MCF 10A (cell line): Measurements from ENCODE around the gene STON1. TPM values are rescaled to one million over a fixed set of nuclear protein-coding genes. Genes with fewer than 3 reads are reported as not detected.

Experiments used
- BruUV-seq: library from RNA; stranded (reverse); fragments of 400-500 nt; replicated peaks from 2 replicates; lab custom pipeline; 2021; lab: Mats Ljungman, UMichigan
- CTCF ChIA-PET: fragments of 300-600 bp; sonication (Branson Sonifier 250); formaldehyde crosslinking; extraction: SDS; loops from one replicate; lab custom pipeline; 2021; ENCODE audit warnings: antibody characterized with exemption, inconsistent platforms; lab: Yijun Ruan, JAX
- POLR2A ChIA-PET: fragments of 300-600, 350-650 bp; sonication (Branson Sonifier 250); formaldehyde crosslinking; extraction: SDS; loops from one replicate; lab custom pipeline; 2020; ENCODE audit warnings: antibody characterized with exemption, inconsistent platforms; lab: Yijun Ruan, JAX
- DNase-seq: peaks from one replicate; pipeline ENCODE4 v3.0.0-alpha.2; 2018; ENCODE audit not compliant: unreplicated experiment
- H3K27ac Mint-ChIP-seq: one replicate; pipeline ENCODE4 v1.8.0; 2022; ENCODE audit warnings: mild to moderate bottlenecking, low read depth, mixed read lengths; ENCODE audit not compliant: unreplicated experiment
- H3K27me3 Mint-ChIP-seq: one replicate; pipeline ENCODE4 v1.8.0; 2022; ENCODE audit warnings: mixed read lengths; ENCODE audit not compliant: insufficient read depth, unreplicated experiment
- H3K36me3 Mint-ChIP-seq: one replicate; pipeline ENCODE4 v1.8.0; 2022; ENCODE audit warnings: mild to moderate bottlenecking, moderate library complexity, mixed read lengths; ENCODE audit not compliant: insufficient read depth, unreplicated experiment
- H3K4me1 Mint-ChIP-seq: one replicate; pipeline ENCODE4 v1.8.0; 2022; ENCODE audit warnings: mixed read lengths; ENCODE audit not compliant: insufficient read depth, unreplicated experiment
- H3K4me3 Mint-ChIP-seq: one replicate; pipeline ENCODE4 v1.8.0; 2022; ENCODE audit warnings: mild to moderate bottlenecking, moderate library complexity, mixed read lengths; ENCODE audit not compliant: unreplicated experiment
- H3K9me3 Mint-ChIP-seq: one replicate; pipeline ENCODE4 v1.8.0; 2022; ENCODE audit warnings: mixed read lengths; ENCODE audit not compliant: unreplicated experiment
- intact Hi-C: fragments of 100-400 bp; cut with micrococcal nuclease; formaldehyde crosslinking; loops from 2 replicates; pipeline ENCODE4 v1.14.1; 2022
- total RNA-seq: library from RNA; stranded (reverse); gene quantifications from 2 replicates; pipeline ENCODE4 v1.2.3, GENCODE V29; 2022
- TF ChIP-seq, protein P1 (sequence below): fragments of 200-600 bp; IDR thresholded peaks from one replicate; pipeline ENCODE4 v1.8.0; 2022; ENCODE audit warnings: antibody characterized with exemption, mild to moderate bottlenecking; ENCODE audit not compliant: unreplicated experiment

STON1 gene
- total RNA-seq, 1 experiment from 2014 or later = 0.23 TPM

DNA sequence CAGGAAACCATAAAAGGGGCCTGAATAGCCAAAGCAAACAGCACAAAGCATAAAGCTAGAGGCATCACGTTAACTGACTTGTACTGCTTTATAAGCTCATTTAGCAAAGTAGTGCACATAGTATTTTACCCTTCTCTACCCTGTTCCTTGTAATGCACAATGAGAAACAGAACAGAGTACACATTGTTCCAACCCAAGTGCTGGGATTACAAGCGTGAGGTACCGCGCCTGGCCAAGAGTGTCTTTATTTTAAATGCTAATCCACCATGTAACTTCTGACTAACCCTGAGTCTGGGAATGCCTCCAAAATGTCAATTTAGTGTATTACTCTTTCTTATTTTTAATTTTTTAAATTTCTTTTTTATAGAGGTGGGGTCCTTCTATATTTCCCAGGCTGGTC, 46.4 kb upstream of the STON1 start:
- Mint-ChIP-seq H3K27ac (no peak overlapping the region), H3K9me3 (no peaks in the 10 kb centered on the region), H3K36me3 (peaks cover 32% of the 10 kb centered on the region), H3K27me3 (no peaks in the 10 kb centered on the region), H3K4me1 (peaks cover 6% of the 10 kb centered on the region), H3K4me3 (no peak overlapping the region)
- BruUV-seq = no TSS peak
- POLR2A ChIA-PET = no interaction called here
- no peak for DNase-seq
- CTCF ChIA-PET = interaction anchor here (1.0 kb wide), 1 partner anchor 13 kb away, joined by 4 read pairs; no protein-coding TSS in a partner anchor
- TF ChIP-seq, protein P1, sequence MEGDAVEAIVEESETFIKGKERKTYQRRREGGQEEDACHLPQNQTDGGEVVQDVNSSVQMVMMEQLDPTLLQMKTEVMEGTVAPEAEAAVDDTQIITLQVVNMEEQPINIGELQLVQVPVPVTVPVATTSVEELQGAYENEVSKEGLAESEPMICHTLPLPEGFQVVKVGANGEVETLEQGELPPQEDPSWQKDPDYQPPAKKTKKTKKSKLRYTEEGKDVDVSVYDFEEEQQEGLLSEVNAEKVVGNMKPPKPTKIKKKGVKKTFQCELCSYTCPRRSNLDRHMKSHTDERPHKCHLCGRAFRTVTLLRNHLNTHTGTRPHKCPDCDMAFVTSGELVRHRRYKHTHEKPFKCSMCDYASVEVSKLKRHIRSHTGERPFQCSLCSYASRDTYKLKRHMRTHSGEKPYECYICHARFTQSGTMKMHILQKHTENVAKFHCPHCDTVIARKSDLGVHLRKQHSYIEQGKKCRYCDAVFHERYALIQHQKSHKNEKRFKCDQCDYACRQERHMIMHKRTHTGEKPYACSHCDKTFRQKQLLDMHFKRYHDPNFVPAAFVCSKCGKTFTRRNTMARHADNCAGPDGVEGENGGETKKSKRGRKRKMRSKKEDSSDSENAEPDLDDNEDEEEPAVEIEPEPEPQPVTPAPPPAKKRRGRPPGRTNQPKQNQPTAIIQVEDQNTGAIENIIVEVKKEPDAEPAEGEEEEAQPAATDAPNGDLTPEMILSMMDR = no peak
- intact Hi-C loops = no loop called here

DNA sequence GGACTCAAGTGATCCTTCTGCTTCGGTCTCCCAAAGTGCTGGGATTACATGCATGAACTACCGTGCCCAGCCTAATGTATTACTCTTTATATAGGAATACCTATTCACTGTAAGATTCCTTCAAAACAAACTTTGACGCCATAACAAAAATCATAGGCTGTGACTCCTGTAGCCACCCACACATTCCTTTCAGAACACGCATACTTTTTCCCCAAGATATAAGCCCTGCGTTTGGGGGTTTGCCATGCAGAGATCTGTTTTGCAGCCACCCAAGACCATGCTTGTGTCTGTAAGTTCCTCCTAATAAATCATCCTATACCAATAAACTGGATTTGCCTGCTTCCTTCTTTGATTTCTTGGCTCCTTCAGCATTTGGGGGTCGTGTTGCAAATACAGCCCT, 46.0 kb upstream of the STON1 start:
- no peaks in the 10 kb centered on the region for H3K27me3 Mint-ChIP-seq
- BruUV-seq = no TSS peak
- peaks cover 6% of the 10 kb centered on the region for H3K4me1 Mint-ChIP-seq
- H3K9me3 Mint-ChIP-seq = no peaks in the 10 kb centered on the region
- H3K27ac Mint-ChIP-seq = no peak overlapping the region
- no peak for DNase-seq
- intact Hi-C loops = no loop called here
- CTCF ChIA-PET = interaction anchor here (1.0 kb wide), 1 partner anchor 13 kb away, joined by 4 read pairs; no protein-coding TSS in a partner anchor
- POLR2A ChIA-PET = interaction anchor here (0.7 kb wide), 1 partner anchor 55 kb away, joined by 4 read pairs; no protein-coding TSS in a partner anchor
- no peak overlapping the region for H3K4me3 Mint-ChIP-seq
- peaks cover 30% of the 10 kb centered on the region for H3K36me3 Mint-ChIP-seq
- TF ChIP-seq, protein P1 = no peak

DNA sequence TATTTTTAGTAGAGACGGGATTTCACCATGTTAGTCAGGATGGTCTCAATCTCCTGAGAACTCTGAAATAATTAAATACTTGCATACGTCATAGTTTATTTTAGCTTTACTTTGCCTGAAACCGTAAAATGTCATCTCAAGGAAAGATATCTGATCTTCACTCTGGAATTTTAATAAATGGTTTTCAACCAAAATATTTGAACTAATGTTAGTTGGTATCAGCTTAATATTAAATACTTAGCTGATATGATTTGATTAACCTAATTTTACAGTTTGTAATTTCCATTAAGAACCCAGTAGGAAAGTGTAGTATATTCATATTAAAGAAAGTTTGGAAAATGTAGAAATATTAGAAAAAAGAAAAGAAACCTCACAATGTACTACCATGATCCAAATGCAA, 41.4 kb upstream of the STON1 start:
- Mint-ChIP-seq H3K27me3 (no peaks in the 10 kb centered on the region), H3K9me3 (no peaks in the 10 kb centered on the region), H3K36me3 (peaks cover 37% of the 10 kb centered on the region), H3K4me3 (no peak overlapping the region), H3K27ac (no peak overlapping the region), H3K4me1 (no peaks in the 10 kb centered on the region)
- no peak for DNase-seq
- no TSS peak for BruUV-seq
- POLR2A ChIA-PET = no interaction called here
- intact Hi-C loops = no loop called here
- CTCF ChIA-PET = no interaction called here
- TF ChIP-seq, protein P1 = no peak

GRCh38 chr2:48496849-48497248, 33.1 kb upstream of the STON1 start:
- Mint-ChIP-seq H3K4me1 (no peaks in the 10 kb centered on the region), H3K27me3 (no peaks in the 10 kb centered on the region), H3K9me3 (no peaks in the 10 kb centered on the region), H3K27ac (no peak overlapping the region), H3K4me3 (no peak overlapping the region), H3K36me3 (peaks cover 54% of the 10 kb centered on the region)
- ChIA-PET CTCF (no interaction called here), POLR2A (no interaction called here)
- no TSS peak for BruUV-seq
- TF ChIP-seq, protein P1 = no peak
- DNase-seq = no peak
- intact Hi-C loops = no loop called here
